Activated naive CD8-positive, alpha-beta T cell treated with anti-CD3 and anti-CD28 coated beads for 36 hours (primary cell): Measurements from ENCODE around the gene CELF2. TPM values are rescaled to one million over a fixed set of nuclear protein-coding genes. Genes with fewer than 3 reads are reported as not detected.

Experiments used
- DNase-seq: peaks from one replicate; pipeline ENCODE4 v3.0.0; 2021
- H3K27ac Mint-ChIP-seq: one replicate; pipeline ENCODE4 v1.8.0; 2022; ENCODE audit warnings: mild to moderate bottlenecking, moderate library complexity, mixed read lengths
- H3K27me3 Mint-ChIP-seq: one replicate; pipeline ENCODE4 v1.8.0; 2022; ENCODE audit warnings: mild to moderate bottlenecking, mixed read lengths
- H3K36me3 Mint-ChIP-seq: one replicate; pipeline ENCODE4 v1.8.0; 2021; ENCODE audit warnings: mild to moderate bottlenecking, mixed read lengths
- H3K4me1 Mint-ChIP-seq: one replicate; pipeline ENCODE4 v1.8.0; 2021; ENCODE audit warnings: mixed read lengths
- H3K4me3 Mint-ChIP-seq: one replicate; pipeline ENCODE4 v1.8.0; 2022; ENCODE audit warnings: mild to moderate bottlenecking, moderate library complexity, mixed read lengths
- H3K9me3 Mint-ChIP-seq: one replicate; pipeline ENCODE4 v1.8.0; 2022; ENCODE audit warnings: mixed read lengths
- total RNA-seq, 2 experiments: library from RNA; stranded (reverse); gene quantifications; one replicate each; pipeline ENCODE4 v1.2.3, GENCODE V29; 2021

CELF2 gene
- total RNA-seq, 2 experiments from 2014 or later: 137 to 139 TPM

DNA sequence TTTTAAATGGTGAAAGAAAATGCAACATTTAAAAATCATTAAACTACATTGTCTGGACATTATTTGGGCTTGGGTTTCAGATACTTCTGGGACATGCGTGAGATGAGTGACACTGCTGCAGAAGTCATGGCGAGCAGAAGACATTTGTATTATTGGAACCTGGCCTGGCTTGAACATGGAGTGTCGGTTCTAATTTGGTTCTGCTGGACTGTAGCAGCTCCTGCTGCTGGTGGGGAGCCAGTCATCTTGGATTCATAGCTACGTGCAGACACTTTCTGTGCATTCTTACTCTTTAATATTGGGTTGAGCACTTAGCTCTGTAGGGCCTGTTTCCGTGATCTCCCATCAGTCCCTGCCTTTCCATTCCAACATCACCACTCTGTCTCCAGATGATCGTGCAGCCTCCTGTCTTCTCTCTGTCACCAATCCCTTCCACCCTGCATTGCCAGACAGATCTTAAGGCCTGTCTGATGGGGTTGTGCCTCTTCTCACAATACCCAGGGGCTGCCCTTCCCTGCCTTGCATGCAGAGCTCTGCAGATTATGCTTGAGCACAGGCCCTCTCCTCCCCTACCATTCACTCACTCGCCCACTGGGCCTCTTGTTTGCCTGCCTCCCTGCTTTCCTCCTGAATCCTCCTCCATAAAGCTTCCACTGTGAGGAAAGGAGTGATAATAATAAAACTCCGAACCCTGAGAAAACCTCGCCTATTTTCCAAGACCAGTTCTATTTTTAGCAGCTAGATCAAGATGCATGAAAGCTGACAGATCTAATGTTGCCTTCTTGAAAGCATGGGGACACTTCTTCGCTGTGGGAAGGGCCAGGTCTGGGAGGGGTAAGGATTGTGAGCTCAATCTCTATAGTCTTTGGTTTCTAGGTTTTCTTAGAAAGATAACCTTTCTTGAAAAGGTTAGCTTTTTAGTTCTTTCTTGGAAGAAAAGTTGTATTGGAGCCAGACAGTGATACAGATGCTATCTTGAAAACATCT, 32.9 kb downstream of the CELF2 start:
- H3K4me1 Mint-ChIP-seq: no peaks in the 10 kb centered on the region
- no peaks in the 10 kb centered on the region for H3K27me3 Mint-ChIP-seq
- no peaks in the 10 kb centered on the region for H3K36me3 Mint-ChIP-seq
- H3K9me3 Mint-ChIP-seq: no peaks in the 10 kb centered on the region
- no peak overlapping the region for H3K4me3 Mint-ChIP-seq
- H3K27ac Mint-ChIP-seq: no peak overlapping the region
- no peak for DNase-seq

DNA sequence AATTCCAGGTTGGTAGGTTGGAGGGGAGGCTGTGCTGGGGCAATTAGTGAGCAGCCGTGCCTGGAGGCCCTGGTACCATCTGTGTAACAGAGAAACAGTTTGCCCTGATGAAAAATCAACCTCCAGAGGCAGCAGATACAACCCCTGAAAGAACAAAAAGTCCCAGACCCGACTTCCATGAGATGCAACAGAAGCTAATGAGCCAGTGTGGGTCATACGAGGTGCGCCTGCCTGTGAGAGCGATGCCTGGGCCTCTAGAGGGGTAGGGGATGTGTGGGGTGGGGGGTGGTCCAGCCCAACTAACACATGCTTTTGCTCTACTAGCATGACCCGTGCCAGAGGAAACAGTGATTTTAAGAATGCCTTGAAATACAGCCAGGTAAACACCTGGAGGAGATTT, 39.3 kb downstream of the CELF2 start:
- no peak overlapping the region for H3K4me3 Mint-ChIP-seq
- H3K9me3 Mint-ChIP-seq: no peaks in the 10 kb centered on the region
- no peaks in the 10 kb centered on the region for H3K36me3 Mint-ChIP-seq
- no peak overlapping the region for H3K27ac Mint-ChIP-seq
- H3K4me1 Mint-ChIP-seq: no peaks in the 10 kb centered on the region
- no peak for DNase-seq
- H3K27me3 Mint-ChIP-seq: peaks cover 7% of the 10 kb centered on the region

DNA sequence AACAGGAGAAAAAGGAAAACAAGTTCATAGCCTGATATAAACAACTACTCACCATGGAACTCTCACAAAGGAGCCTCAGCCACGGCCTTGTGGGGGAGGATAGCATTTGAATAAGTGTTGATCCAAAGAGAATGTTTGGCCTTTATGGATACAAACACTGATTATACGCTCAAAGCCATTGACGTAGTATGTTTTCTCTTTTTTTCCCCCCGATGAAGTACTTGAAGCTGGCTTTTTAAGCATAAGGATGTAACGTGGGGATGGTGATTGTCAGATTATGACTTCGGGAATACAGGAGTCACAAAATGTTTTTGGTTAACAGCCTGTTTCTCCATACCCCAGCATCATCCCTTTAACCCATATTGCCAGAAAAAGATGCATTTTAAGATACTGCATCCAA, 39.8 kb downstream of the CELF2 start:
- H3K4me3 Mint-ChIP-seq: no peak overlapping the region
- no peaks in the 10 kb centered on the region for H3K4me1 Mint-ChIP-seq
- H3K27ac Mint-ChIP-seq: no peak overlapping the region
- no peaks in the 10 kb centered on the region for H3K9me3 Mint-ChIP-seq
- no peaks in the 10 kb centered on the region for H3K36me3 Mint-ChIP-seq
- H3K27me3 Mint-ChIP-seq: peaks cover 7% of the 10 kb centered on the region
- DNase-seq: no peak

DNA sequence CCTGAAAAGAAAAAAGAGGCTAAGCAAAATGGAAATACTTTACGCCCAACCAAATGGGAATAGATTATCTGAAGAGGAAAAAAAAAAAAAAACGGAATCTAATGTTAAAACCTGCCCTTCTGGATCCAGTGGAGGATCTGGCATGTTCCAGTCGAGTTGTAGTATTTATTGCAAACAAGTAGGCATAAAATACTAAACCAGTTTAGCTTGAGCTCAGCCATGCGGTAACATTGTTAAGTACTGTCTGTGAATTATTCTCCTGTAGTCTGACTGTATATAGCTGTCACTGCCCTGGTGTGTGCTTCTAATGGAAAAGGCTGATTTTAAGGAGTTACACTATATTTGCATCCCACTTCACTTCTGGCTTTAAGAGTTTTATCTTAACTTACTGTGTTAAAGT, 40.3 kb downstream of the CELF2 start:
- no peaks in the 10 kb centered on the region for H3K36me3 Mint-ChIP-seq
- no peaks in the 10 kb centered on the region for H3K4me1 Mint-ChIP-seq
- no peaks in the 10 kb centered on the region for H3K9me3 Mint-ChIP-seq
- no peak overlapping the region for H3K4me3 Mint-ChIP-seq
- no peak for DNase-seq
- H3K27ac Mint-ChIP-seq: no peak overlapping the region
- peaks cover 7% of the 10 kb centered on the region for H3K27me3 Mint-ChIP-seq

DNA sequence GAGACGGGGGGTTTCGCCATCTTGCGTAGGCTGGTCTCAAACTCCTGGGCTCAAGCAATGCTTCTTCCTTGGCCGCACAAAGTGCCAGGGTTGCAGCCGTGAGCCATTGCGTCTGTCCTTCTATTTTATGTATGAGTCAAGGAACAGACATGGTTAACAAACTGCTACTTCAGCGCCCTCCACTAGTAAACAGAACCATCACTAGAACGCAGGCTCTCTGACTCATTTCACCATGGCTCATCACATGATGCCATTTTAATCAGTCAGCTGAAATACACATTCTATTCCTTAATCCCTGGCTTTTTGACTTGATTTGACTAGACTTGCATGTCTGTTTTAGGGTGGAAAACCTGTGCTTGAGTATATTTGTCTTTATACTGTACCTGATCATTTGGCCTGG, 41.3 kb downstream of the CELF2 start:
- Mint-ChIP-seq H3K4me1 (no peaks in the 10 kb centered on the region), H3K4me3 (no peak overlapping the region), H3K36me3 (no peaks in the 10 kb centered on the region), H3K27me3 (peaks cover 7% of the 10 kb centered on the region), H3K9me3 (no peaks in the 10 kb centered on the region), H3K27ac (no peak overlapping the region)
- DNase-seq: no peak

DNA sequence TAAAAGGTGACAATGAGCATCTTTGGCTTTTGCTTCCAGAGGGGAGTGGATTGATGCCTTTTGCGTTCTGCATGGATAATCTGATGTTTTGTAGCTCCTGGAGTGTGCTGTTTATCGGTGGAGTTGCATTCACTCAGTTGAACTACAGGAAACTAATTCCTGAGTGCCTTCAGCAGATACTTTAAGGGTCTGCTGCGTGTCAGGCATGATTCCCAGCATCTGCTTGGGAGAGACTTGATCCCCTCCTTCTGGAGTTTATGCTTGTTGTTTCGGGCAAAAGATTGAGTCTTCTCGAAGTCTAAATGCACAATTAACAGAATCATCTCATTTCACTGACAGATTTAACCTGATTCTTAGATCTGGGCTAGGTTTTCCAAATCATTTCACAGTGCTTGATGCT, 46.2 kb downstream of the CELF2 start:
- H3K9me3 Mint-ChIP-seq: no peaks in the 10 kb centered on the region
- H3K27ac Mint-ChIP-seq: no peak overlapping the region
- no peak for DNase-seq
- H3K4me1 Mint-ChIP-seq: no peaks in the 10 kb centered on the region
- H3K27me3 Mint-ChIP-seq: peaks cover 4% of the 10 kb centered on the region
- no peaks in the 10 kb centered on the region for H3K36me3 Mint-ChIP-seq
- H3K4me3 Mint-ChIP-seq: no peak overlapping the region

DNA sequence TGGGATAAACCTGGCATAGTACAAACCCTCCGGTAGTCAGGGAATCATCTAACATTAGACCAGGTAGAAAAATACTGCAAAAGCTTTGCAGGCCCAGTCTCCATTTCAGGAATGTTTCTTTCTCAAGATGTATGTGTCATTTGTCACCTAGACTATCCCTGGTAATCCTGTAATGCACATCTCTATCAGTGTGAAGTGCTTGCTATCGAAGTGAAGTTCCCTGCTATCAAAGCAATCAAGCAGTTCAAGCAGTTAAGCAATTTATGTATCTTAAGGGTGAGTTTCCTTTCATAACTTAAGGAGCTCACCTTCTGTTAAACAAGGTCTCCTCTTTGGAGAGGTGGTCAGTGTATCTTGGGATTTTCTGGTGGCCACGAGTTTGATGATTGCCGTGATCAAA, 47.2 kb downstream of the CELF2 start:
- no peak for DNase-seq
- Mint-ChIP-seq H3K4me3 (no peak overlapping the region), H3K4me1 (no peaks in the 10 kb centered on the region), H3K36me3 (no peaks in the 10 kb centered on the region), H3K27ac (no peak overlapping the region), H3K27me3 (no peaks in the 10 kb centered on the region), H3K9me3 (no peaks in the 10 kb centered on the region)

DNA sequence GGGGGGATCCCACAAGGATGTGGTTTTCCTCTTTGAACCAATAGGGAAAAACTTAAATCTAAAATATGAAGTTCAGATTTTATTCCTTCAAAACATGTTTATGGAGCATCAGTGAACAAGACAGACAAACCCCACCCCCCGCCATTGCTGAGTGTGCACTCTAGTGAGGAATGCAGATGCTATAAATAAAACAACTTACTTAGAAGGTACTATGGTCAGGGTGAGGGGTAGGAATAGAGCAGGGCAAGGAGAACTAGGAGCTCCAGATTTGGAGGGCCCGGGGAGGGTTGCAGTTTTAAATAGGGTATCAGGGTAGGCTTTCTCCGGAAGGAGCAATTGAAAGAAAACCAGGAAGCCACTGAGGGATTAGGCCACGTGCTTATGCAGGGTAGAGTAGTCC, 47.9 kb downstream of the CELF2 start:
- H3K27me3 Mint-ChIP-seq: peaks cover 2% of the 10 kb centered on the region
- H3K27ac Mint-ChIP-seq: no peak overlapping the region
- no peak overlapping the region for H3K4me3 Mint-ChIP-seq
- H3K36me3 Mint-ChIP-seq: no peaks in the 10 kb centered on the region
- H3K4me1 Mint-ChIP-seq: no peaks in the 10 kb centered on the region
- no peak for DNase-seq
- H3K9me3 Mint-ChIP-seq: no peaks in the 10 kb centered on the region

DNA sequence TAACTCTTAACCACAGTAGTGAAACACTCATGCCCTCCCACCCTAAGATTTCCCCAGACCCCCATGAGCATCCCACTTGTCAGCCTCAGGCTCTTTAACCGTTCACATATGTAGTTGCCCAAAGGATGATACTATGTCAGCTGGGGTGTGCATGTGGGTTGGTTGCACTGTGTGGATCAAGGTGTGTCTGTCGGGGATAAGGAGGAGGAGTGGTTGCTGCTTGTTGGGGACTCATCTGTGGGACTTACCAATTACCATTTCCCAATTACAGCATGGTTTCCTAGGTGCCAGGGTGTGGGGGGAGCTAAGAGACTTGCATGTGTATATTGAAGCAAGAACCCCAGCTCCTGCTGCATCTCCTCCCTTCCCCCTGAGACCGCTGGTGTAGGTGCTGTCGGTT, 48.8 kb downstream of the CELF2 start:
- no peak for DNase-seq
- Mint-ChIP-seq H3K36me3 (no peaks in the 10 kb centered on the region), H3K9me3 (no peaks in the 10 kb centered on the region), H3K4me1 (no peaks in the 10 kb centered on the region), H3K27me3 (peaks cover 4% of the 10 kb centered on the region), H3K27ac (no peak overlapping the region), H3K4me3 (no peak overlapping the region)

DNA sequence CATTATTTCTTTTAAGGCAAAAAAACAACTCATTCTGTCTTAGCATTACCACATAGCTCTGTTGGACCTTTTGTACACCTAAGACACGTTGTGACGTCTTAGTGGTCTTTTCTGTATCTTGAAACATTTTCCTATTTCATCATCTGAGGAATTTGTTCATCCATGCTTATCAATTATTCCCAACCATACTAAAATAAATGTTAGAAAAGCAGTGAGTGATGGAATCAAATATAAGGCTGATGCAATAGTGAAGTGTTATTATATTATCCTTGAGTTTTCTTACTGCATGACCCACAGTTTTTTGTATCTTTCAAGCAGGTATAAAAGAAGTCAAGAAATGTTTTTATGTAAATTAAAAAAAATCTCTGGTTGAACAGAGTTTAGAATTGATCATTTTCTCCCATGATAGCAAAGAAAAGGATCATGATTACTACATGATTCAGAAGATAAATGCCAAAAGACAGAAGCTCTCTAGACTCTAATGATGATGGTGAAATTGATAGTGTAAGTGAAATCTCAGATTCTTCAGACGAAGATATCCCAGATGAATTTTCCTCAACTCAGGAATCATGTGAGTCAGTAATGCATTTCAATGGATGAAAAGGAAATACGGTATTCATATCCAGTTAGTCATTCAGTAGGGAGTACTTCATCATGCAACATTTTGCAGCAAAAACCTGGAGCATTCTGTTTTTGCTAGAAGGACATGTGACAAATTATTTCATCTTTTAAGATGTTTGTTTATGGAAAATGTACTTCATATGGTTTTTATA, 51.4 kb downstream of the CELF2 start:
- H3K27me3 Mint-ChIP-seq: peaks cover 4% of the 10 kb centered on the region
- H3K4me3 Mint-ChIP-seq: no peak overlapping the region
- DNase-seq: no peak
- no peaks in the 10 kb centered on the region for H3K36me3 Mint-ChIP-seq
- H3K9me3 Mint-ChIP-seq: no peaks in the 10 kb centered on the region
- H3K4me1 Mint-ChIP-seq: no peaks in the 10 kb centered on the region
- H3K27ac Mint-ChIP-seq: no peak overlapping the region

DNA sequence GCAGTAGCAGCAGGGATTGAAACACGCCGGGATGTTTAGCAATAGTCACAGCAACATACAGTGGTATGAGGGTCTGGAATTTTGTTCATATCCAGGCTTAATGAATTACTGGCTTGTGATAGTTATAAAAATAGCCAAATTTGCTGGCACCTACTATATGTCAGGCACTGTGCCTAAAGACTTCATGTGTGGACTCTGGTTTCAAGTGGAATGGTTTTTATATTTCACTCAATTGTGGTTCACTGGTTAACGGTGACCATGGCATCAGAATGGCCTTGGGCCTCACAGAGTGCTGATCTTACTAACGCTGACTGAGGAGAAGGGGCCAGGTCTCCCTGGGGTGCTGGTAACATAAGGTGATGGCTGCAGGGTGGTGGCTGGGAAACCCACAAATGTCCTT, 55.7 kb downstream of the CELF2 start:
- no peaks in the 10 kb centered on the region for H3K4me1 Mint-ChIP-seq
- no peaks in the 10 kb centered on the region for H3K9me3 Mint-ChIP-seq
- H3K36me3 Mint-ChIP-seq: no peaks in the 10 kb centered on the region
- DNase-seq: no peak
- no peak overlapping the region for H3K27ac Mint-ChIP-seq
- H3K4me3 Mint-ChIP-seq: no peak overlapping the region
- H3K27me3 Mint-ChIP-seq: peaks cover 17% of the 10 kb centered on the region

DNA sequence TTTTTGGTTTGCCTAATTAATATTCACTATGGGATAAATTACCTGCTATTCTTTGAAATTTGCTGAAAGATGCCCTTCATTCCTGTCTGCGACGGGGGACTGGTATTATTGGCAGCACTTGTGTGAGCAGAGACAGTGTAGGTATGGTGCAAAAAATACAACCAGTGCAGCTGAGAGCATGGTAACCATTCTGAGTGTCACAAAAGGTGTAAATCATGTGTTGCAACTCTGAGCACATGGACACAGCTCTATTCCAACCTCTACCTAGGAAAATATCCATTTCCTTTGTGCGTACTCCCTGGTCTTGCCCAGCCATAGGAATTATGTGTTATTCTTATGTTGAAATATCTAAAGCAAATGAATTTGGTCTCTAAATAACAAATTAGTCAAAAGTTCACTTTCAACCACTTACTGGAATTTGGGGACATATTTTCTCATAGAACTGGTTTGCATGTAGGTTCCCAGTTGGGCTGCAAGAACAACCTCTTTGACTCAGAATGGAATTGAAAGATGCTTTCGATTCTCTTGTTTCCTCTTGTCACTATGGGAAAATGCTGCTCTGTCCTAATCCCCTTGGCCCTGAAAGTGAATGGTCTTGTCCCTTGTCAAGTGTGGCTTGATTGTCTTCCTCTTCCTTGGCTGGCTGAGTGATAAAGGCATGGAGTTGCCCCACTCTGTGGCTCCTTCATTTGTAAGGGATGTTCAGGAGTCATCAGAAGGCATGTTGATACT, 57.0 kb downstream of the CELF2 start:
- Mint-ChIP-seq H3K9me3 (no peaks in the 10 kb centered on the region), H3K27me3 (peaks cover 19% of the 10 kb centered on the region), H3K4me3 (no peak overlapping the region), H3K27ac (no peak overlapping the region), H3K36me3 (peaks cover 2% of the 10 kb centered on the region), H3K4me1 (no peaks in the 10 kb centered on the region)
- no peak for DNase-seq

DNA sequence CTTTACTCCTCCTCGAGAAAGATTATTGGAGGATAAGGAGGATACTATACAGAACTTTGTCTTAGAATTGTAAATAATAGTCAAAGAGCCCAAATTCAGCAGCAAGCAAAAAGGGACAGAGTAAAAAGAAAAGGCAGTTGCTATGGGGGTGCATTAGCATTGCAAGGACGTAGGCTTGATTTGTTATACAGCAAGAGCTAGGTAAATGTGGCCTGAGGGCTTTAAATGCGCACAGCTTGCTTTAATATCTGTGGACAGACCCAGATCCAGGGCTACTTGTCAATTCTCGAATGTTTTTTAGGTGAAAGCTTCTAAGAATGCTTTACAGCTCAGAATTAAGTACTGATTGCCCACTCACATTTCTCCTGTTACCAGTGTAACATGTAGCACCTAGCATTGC, 58.5 kb downstream of the CELF2 start:
- H3K27ac Mint-ChIP-seq: no peak overlapping the region
- no peaks in the 10 kb centered on the region for H3K4me1 Mint-ChIP-seq
- DNase-seq: no peak
- H3K9me3 Mint-ChIP-seq: no peaks in the 10 kb centered on the region
- no peak overlapping the region for H3K4me3 Mint-ChIP-seq
- peaks cover 15% of the 10 kb centered on the region for H3K27me3 Mint-ChIP-seq
- peaks cover 3% of the 10 kb centered on the region for H3K36me3 Mint-ChIP-seq

DNA sequence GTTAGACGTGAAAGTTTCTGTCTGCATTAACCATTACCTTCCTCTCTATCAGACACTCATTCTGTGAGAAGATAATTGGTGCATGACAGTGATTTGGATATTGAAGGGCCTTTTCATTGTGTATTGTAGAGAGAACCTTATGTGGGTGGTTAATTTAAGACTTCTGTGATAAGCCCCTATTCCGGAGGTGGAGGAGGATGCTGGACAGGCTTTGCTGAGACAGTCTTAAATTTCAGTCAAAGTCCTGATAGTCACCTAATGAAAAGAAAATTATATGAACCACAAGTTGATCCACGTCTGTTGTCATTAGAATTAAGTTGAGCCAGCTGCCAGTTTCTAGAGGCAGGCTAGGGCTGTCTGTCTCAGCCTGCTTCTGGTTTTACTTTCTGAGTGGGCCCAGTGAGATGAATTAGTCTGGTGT, 62.9 kb downstream of the CELF2 start:
- peaks cover 11% of the 10 kb centered on the region for H3K27me3 Mint-ChIP-seq
- H3K4me3 Mint-ChIP-seq: no peak overlapping the region

DNA sequence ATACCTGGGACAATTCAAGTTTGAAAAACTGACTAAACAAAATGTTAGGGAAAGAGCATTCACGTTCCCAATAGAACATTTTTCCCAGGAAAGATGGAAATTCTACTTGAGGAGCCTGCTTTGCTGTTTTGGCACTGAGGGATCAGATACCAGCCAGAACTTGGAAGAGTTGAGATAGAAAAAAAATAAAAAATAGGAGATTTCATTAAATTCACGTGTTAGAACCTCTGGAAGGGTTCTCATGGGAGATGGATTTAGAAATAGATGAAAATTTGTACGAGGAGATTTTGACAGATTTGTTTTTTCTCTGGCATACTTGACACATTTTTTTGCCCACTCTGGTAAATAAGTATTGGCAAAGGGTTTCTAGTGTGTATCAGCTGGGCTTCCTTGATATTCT, 63.7 kb downstream of the CELF2 start:
- Mint-ChIP-seq H3K4me3 (no peak overlapping the region), H3K9me3 (no peaks in the 10 kb centered on the region), H3K4me1 (no peaks in the 10 kb centered on the region), H3K27ac (no peak overlapping the region), H3K36me3 (peaks cover 3% of the 10 kb centered on the region), H3K27me3 (peaks cover 11% of the 10 kb centered on the region)
- DNase-seq: no peak

More for the DNA sequence above, 62.9 kb downstream of the CELF2 start:
- H3K4me1 Mint-ChIP-seq: no peaks in the 10 kb centered on the region
- peaks cover 3% of the 10 kb centered on the region for H3K36me3 Mint-ChIP-seq
- no peak overlapping the region for H3K27ac Mint-ChIP-seq
- DNase-seq: no peak
- H3K9me3 Mint-ChIP-seq: no peaks in the 10 kb centered on the region
